Ectodermal cell (in vitro differentiated cells): ENCODE measurements around the gene PLXDC1.

Experiments used
- H3K27ac ChIP-seq: 2 replicates; pipeline ENCODE4 v1.7.0; 2013; ENCODE audit warnings: mild to moderate bottlenecking, low read depth, low read length; ENCODE audit not compliant: insufficient read depth, poor library complexity, severe bottlenecking
- H3K27me3 ChIP-seq: 2 replicates; pipeline ENCODE4 v1.7.0; 2013; ENCODE audit warnings: mild to moderate bottlenecking, low read length; ENCODE audit not compliant: insufficient read depth, control insufficient read depth, poor library complexity, severe bottlenecking
- H3K36me3 ChIP-seq: one replicate; pipeline ENCODE4 v1.7.0; 2013; ENCODE audit warnings: low read length; ENCODE audit not compliant: control insufficient read depth, insufficient read depth
- H3K4me1 ChIP-seq: one replicate; pipeline ENCODE4 v1.7.0; 2013; ENCODE audit warnings: low read length; ENCODE audit not compliant: control insufficient read depth, insufficient read depth
- H3K4me3 ChIP-seq: 2 replicates; pipeline ENCODE4 v1.7.0; 2013; ENCODE audit warnings: low read depth, low read length, control low read depth; ENCODE audit not compliant: insufficient read depth
- H3K9me3 ChIP-seq: 2 replicates; pipeline ENCODE4 v1.7.0; 2013; ENCODE audit warnings: mild to moderate bottlenecking, low read length, moderate library complexity; ENCODE audit not compliant: control insufficient read depth
- WGBS, 2 experiments: methylation state at CpG; one replicate each; pipeline ENCODE4 v1.1.7; 2013; ENCODE audit warnings: missing lambda C conversion rate in 2 of 2; 5-methylcytosine and 5-hydroxymethylcytosine counted together

The PLXDC1 gene

DNA sequence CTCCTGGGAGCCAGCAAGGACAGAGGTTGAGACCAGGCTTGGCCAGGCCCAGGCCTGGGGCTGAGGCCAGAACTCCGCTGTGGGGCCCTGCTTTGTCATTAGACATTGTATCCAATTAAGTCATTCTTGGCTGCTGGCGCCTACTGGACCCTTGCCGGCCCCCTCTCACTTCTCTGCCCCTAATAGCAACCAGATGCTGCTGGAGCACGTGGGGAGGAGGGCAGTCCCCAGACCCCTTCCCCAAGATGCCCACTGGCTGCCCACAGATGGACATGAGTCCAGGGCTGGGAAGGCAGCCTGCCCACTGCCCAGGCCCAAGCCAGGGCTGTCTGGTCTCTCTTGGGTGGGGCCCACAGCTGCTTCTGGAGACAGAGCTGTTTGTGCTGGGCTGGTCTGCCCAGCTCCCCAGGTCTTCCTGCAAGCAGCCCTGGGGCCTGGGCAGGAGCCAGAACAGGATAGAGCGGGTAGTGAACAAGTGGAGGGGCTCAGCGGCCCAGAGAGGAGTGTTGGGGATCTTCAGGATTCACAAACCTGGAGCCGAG, 7.8 kb downstream of the PLXDC1 start:
- Histone ChIP-seq H3K36me3 (no peaks in the 10 kb centered on the region), H3K4me3 (no peak overlapping the region), H3K9me3 (no peaks in the 10 kb centered on the region), H3K27me3 (no peaks in the 10 kb centered on the region), H3K27ac (no peak overlapping the region), H3K4me1 (no peaks in the 10 kb centered on the region)
- WGBS, 2 experiments = 92 to 95% methylated on average over 7 of the region's 7 CpGs

DNA sequence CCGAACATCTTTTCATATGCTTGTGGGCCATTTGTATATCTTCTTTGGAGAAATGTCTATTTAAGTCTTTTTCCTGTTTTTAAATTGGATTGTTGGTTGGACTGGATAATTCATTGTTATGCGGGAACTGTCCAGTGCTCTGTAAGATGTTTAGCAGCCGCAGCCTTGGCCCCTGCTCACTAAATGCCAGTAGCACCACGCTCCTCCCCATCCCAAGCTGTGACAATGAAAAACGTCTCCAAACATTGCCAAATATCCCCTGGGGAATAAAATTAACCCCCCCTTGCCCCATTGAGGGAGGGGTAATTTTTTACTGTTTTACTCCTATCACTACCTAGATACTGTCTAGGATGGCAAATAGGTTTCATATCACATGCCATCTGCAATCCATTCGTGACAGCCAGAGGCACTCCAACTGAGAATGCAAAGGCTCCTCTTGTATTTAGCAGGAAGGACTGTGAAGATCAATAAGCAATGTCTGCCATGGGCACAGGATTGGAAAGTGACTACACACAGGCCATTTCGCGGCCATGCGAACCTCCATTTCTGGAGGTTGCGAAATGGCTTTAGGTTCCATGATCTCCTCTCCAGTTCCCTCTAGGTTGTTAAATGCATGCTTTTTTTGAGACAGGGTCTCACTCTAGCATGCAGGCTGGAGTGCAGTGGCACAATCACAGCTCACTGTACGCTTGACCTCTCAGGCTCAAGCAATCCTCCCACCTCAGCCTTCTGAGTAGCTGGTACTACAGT, 9.3 kb downstream of the PLXDC1 start:
- Histone ChIP-seq H3K4me1 (no peaks in the 10 kb centered on the region), H3K4me3 (no peak overlapping the region), H3K36me3 (no peaks in the 10 kb centered on the region), H3K27ac (no peak overlapping the region), H3K27me3 (no peaks in the 10 kb centered on the region), H3K9me3 (no peaks in the 10 kb centered on the region)
- WGBS, 2 experiments = 94 to 96% methylated on average over 11 of the region's 11 CpGs

DNA sequence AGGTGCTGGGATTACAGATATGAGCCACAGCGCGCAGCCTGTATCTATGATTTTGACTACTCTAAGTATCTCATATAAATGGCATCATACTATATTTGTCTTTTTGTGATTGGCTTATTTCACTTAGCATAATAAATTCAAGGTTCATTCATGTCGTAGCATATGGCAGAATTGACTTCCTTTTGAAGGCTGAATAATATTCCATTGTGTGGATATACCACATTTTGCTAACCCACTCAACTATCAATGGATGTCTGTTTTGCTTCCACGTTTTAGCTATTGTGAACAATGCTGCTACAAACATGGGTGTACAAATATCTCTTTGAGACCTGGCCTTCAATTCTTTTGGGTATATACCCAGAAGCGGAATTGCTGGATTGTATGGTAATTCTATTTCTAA, 10.1 kb downstream of the PLXDC1 start:
- Histone ChIP-seq H3K4me3 (no peak overlapping the region), H3K36me3 (no peaks in the 10 kb centered on the region), H3K27ac (no peak overlapping the region), H3K9me3 (no peaks in the 10 kb centered on the region), H3K27me3 (no peaks in the 10 kb centered on the region), H3K4me1 (no peaks in the 10 kb centered on the region)
- 95 to 97% methylated on average over 3 to 4 of the region's 5 CpGs for WGBS, 2 experiments

DNA sequence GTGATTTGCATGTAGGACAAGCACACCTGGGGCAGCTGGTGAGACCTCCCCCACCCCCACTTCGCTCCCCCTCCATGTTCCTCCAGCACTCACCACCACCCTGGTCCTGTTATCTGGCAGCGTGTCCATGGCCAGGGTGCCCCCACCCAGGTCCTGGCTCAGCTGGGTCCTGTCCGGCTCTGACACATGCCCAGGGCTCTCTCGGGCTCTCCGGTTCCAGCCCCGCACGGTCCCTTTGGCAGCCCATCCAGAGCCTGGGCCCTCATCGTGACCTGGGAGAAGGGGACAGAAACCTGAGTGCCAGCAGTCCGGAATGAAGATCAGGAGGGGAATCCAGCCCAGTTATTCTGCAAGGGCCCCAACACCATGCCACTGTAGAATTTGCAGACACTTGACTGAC, 11.9 kb downstream of the PLXDC1 start:
- WGBS, 2 experiments = 94 to 96% methylated on average over 9 of the region's 9 CpGs
- H3K27ac ChIP-seq = no peak overlapping the region
- no peak overlapping the region for H3K4me3 ChIP-seq
- no peaks in the 10 kb centered on the region for H3K27me3 ChIP-seq
- no peaks in the 10 kb centered on the region for H3K9me3 ChIP-seq
- no peaks in the 10 kb centered on the region for H3K36me3 ChIP-seq
- no peaks in the 10 kb centered on the region for H3K4me1 ChIP-seq

DNA sequence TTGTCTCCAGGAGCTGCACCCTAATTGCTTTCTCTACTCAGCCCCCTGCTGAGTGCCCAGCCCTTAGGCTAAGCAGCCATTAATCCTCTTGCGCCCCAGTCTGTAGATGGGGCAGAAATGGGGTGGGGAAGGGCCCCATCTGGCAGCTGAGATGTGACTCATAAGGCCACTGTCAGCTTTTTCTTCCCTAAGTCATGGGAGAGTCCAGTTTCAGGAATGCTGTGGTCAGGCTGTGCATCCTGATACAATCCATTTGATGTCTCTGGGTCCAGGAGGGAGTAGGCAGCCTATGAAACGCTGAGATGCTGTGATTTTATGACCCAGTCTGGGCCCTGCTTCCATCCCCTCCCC, 12.3 kb downstream of the PLXDC1 start:
- Histone ChIP-seq H3K27ac (no peak overlapping the region), H3K9me3 (no peaks in the 10 kb centered on the region), H3K36me3 (no peaks in the 10 kb centered on the region), H3K4me3 (no peak overlapping the region), H3K27me3 (no peaks in the 10 kb centered on the region), H3K4me1 (no peaks in the 10 kb centered on the region)
- WGBS, 2 experiments = 88 to 93% methylated on average over 2 of the region's 2 CpGs

DNA sequence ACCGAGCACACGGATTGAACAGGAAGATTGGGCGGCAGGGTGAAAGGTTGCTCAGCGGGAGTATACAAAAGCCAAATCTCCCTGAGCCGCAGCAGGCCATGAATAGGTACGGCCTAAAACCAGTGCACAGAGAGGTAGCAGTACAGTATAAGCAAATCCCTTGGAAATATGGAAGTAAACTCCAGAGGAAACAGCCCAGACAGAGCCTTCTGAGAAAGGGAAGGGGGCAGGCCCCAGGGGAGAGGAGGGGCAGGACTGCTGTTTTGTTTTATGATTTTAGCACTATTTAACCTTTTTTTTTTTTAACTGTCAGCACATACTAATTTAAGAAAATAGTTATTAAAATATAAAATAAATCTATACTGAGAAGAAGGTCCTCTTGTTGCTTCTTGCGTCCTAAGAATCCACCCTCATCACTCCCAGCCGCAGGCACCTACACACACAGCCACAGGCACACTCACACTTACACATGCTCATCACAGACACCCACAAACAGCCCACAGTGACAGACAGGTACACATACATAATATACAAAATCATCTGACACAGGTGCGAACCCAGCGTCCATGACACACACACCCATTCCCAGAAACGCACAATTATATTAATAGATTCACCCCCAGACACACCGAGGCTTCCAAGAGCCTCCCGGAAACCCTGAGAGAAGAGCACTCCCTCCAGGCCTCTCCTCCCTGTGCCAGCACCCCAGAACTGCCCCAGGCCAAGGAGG, 12.8 kb downstream of the PLXDC1 start:
- WGBS, 2 experiments = 94 to 95% methylated on average over 13 of the region's 13 CpGs
- no peak overlapping the region for H3K27ac ChIP-seq
- H3K9me3 ChIP-seq = no peaks in the 10 kb centered on the region
- H3K36me3 ChIP-seq = no peaks in the 10 kb centered on the region
- no peaks in the 10 kb centered on the region for H3K27me3 ChIP-seq
- H3K4me1 ChIP-seq = no peaks in the 10 kb centered on the region
- H3K4me3 ChIP-seq = no peak overlapping the region

DNA sequence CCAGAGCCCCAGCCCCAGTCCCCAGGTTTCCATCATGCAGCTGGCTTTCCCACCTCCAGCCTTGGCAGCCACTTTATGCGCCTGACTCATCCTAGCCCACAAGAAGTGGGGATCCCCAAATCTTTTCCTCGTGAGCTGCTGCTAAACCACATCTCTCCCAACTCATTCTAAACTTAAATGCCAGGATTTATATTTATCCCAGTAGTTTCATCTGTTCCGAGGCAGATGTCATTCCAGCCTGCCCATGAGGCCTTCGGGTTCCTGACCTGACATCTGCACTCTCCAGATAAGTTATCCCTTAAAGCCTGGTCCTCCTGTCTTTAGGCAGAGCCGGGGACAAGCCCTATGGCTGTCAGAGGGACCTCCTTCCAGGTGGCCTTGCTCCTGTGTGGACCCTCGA, 16.6 kb downstream of the PLXDC1 start:
- H3K36me3 ChIP-seq = no peaks in the 10 kb centered on the region
- H3K27me3 ChIP-seq = no peaks in the 10 kb centered on the region
- WGBS, 2 experiments = 90 to 93% methylated on average over 6 of the region's 6 CpGs
- H3K4me3 ChIP-seq = no peak overlapping the region
- no peak overlapping the region for H3K27ac ChIP-seq
- no peaks in the 10 kb centered on the region for H3K4me1 ChIP-seq
- no peaks in the 10 kb centered on the region for H3K9me3 ChIP-seq

DNA sequence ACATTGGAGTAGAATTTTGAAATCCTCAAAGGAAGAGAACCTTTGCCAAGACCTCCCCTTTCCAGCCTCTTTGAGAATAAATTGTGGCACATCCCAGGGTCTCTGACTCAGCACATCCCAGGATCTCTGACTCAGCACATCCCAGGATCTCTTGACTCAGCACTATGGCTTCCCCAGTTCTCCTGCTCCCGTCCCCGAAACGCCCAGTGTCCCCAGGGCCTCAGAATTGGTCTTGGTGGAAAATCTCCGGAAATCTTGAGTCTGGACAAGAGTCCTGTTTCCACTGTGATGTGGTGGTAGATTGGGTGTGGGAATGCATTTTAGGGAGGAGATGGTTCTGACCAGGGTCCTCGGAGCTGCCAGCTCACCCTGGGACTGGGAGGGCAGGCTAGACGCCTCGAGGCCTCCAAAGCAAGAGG, 19.2 kb downstream of the PLXDC1 start:
- Histone ChIP-seq H3K27ac (no peak overlapping the region), H3K9me3 (no peaks in the 10 kb centered on the region)
- WGBS, 2 experiments = 91 to 93% methylated on average over 7 of the region's 7 CpGs

DNA sequence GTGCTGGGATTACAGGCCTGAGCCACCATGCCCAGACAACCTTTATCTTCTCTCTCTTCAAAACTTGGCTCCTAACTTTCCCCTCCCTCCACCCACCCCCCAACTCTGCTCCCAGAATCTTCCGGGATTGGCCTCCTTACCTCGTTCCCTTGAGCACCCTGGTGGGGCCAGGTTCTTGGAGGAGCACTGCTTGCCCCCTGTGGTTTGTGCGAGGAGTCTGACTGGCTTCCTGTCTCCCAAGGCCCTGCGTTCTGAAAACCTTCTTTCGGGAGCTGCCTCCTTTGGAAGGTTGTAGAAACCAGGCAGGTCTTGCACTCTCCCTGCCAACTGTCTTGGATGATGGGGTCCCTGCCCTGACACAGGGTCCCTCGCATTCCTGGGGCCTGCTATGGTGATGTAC, 19.8 kb downstream of the PLXDC1 start:
- Histone ChIP-seq H3K4me1 (no peaks in the 10 kb centered on the region), H3K27ac (no peak overlapping the region), H3K9me3 (no peaks in the 10 kb centered on the region), H3K4me3 (no peak overlapping the region), H3K36me3 (no peaks in the 10 kb centered on the region), H3K27me3 (no peaks in the 10 kb centered on the region)
- WGBS, 2 experiments = 84 to 86% methylated on average over 6 of the region's 6 CpGs

More for the DNA sequence above, 19.2 kb downstream of the PLXDC1 start:
- Histone ChIP-seq H3K4me3 (no peak overlapping the region), H3K27me3 (no peaks in the 10 kb centered on the region), H3K4me1 (no peaks in the 10 kb centered on the region), H3K36me3 (no peaks in the 10 kb centered on the region)

DNA sequence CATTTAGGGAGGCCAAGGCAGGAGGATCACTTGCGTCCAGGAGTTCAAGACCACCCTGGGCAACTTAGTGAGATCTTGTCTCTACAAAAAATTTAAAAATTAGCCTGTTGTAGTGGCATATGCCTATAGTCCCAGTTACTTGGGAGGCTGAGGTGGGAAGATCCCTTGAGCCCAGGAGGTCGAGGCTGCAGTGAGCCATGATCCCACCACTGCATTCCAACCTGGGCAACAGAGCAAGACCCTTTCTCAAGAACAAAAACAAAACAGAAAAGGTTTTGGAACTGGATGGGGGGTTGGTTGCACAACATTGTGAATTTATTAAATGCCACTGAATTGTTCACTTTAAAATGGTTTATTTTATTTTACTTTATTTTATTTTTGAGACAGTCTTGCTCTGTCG, 21.2 kb downstream of the PLXDC1 start:
- Histone ChIP-seq H3K36me3 (no peaks in the 10 kb centered on the region), H3K27me3 (no peaks in the 10 kb centered on the region), H3K4me3 (no peak overlapping the region), H3K27ac (no peak overlapping the region), H3K9me3 (no peaks in the 10 kb centered on the region), H3K4me1 (no peaks in the 10 kb centered on the region)
- WGBS, 2 experiments = 93 to 94% methylated on average over 3 of the region's 3 CpGs
